ENCODE measurements around the gene NAV2.

GRCh38 chr11:19959648-19960059, 247.0 kb downstream of the NAV2 start:
- TF ChIP-seq SIN3A (IDR thresholded peaks at IDR 0.05; ENCODE audit: borderline replicate concordance, insufficient read depth, low read depth, low read length) (no peak), TCF7L2 (IDR thresholded peaks at IDR 0.05; ENCODE audit: low read depth, low read length) (no peak), CTCF (IDR thresholded peaks at IDR 0.05) (no peak), REST (IDR thresholded peaks at IDR 0.05; ENCODE audit: insufficient read depth in 1 of 2, low read depth in 2 of 2, low read length in 1 of 2) (no peak)
